H9 (cell line): ENCODE results near the gene CABP4. TPM values are rescaled to one million over a fixed set of nuclear protein-coding genes. Genes with fewer than 3 reads are reported as not detected.

Source experiments
- DNase-seq: peaks from one replicate; pipeline ENCODE4 v3.0.0-alpha.2; 2017
- H2AFZ ChIP-seq: one replicate; pipeline ENCODE4 v1.6.1; 2013; ENCODE audit warnings: mild to moderate bottlenecking, low read length, control low read depth, moderate library complexity
- H2AK5ac ChIP-seq: 2 replicates; pipeline ENCODE4 v1.6.1; 2013; ENCODE audit warnings: low read length, control low read depth, mixed read lengths; ENCODE audit not compliant: insufficient read length
- H2BK120ac ChIP-seq: one replicate; pipeline ENCODE4 v1.6.1; 2013; ENCODE audit warnings: low read depth, mild to moderate bottlenecking, low read length, control low read depth, inconsistent platforms; ENCODE audit not compliant: poor library complexity, severe bottlenecking
- H2BK12ac ChIP-seq: 2 replicates; pipeline ENCODE4 v1.6.1; 2013; ENCODE audit warnings: low read length, control low read depth, mixed read lengths, low read depth; ENCODE audit not compliant: insufficient read length
- H2BK15ac ChIP-seq: 2 replicates; pipeline ENCODE4 v1.6.1; 2013; ENCODE audit warnings: low read depth, low read length, control low read depth
- H2BK20ac ChIP-seq: one replicate; pipeline ENCODE4 v1.6.1; 2013; ENCODE audit warnings: low read depth, mild to moderate bottlenecking, low read length, control low read depth, inconsistent platforms; ENCODE audit not compliant: poor library complexity, severe bottlenecking
- H2BK5ac ChIP-seq: 2 replicates; pipeline ENCODE4 v1.6.1; 2013; ENCODE audit warnings: low read length, control low read depth, mixed read lengths; ENCODE audit not compliant: insufficient read length
- H3K14ac ChIP-seq: 2 replicates; pipeline ENCODE4 v1.6.1; 2013; ENCODE audit warnings: low read length, control low read depth; ENCODE audit not compliant: insufficient read depth
- H3K18ac ChIP-seq: 2 replicates; pipeline ENCODE4 v1.6.1; 2013; ENCODE audit warnings: low read depth, mild to moderate bottlenecking, mixed read lengths, low read length, control low read depth; ENCODE audit not compliant: insufficient read length
- H3K23ac ChIP-seq: 2 replicates; pipeline ENCODE4 v1.6.1; 2013; ENCODE audit warnings: low read length, control low read depth, mixed read lengths, low read depth; ENCODE audit not compliant: insufficient read length
- H3K23me2 ChIP-seq: 2 replicates; pipeline ENCODE4 v1.6.1; 2013; ENCODE audit warnings: low read depth, mild to moderate bottlenecking, mixed read lengths, low read length, control low read depth; ENCODE audit not compliant: insufficient read length, poor library complexity, severe bottlenecking
- H3K27ac ChIP-seq: 2 replicates; pipeline ENCODE4 v1.5.1; 2013; ENCODE audit warnings: low read length, control low read depth, mixed read lengths, low read depth; ENCODE audit not compliant: insufficient read length
- H3K27me3 ChIP-seq: 2 replicates; pipeline ENCODE4 v1.6.1; 2013; ENCODE audit warnings: low read length, control low read depth, inconsistent platforms; ENCODE audit not compliant: insufficient read depth
- H3K4ac ChIP-seq: 2 replicates; pipeline ENCODE4 v1.6.1; 2013; ENCODE audit warnings: low read depth, mild to moderate bottlenecking, control low read depth, inconsistent platforms, low read length, moderate library complexity
- H3K4me1 ChIP-seq: 2 replicates; pipeline ENCODE4 v1.6.1; 2013; ENCODE audit warnings: low read length, control low read depth, inconsistent platforms; ENCODE audit not compliant: insufficient read depth
- H3K4me2 ChIP-seq: 2 replicates; pipeline ENCODE4 v1.6.1; 2013; ENCODE audit warnings: low read length, control low read depth, mixed read lengths; ENCODE audit not compliant: insufficient read length, insufficient read depth
- H3K56ac ChIP-seq: 2 replicates; pipeline ENCODE4 v1.6.1; 2013; ENCODE audit warnings: low read depth, mild to moderate bottlenecking, mixed read lengths, low read length, control low read depth; ENCODE audit not compliant: insufficient read length
- H3K79me1 ChIP-seq: 2 replicates; pipeline ENCODE4 v1.6.1; 2013; ENCODE audit warnings: low read depth, mild to moderate bottlenecking, moderate library complexity, low read length, control low read depth, inconsistent platforms; ENCODE audit not compliant: insufficient read depth, poor library complexity, severe bottlenecking
- H3K79me2 ChIP-seq: 2 replicates; pipeline ENCODE4 v1.6.1; 2013; ENCODE audit warnings: low read length, control low read depth, inconsistent platforms; ENCODE audit not compliant: insufficient read depth
- H3K9ac ChIP-seq: 2 replicates; pipeline ENCODE4 v1.6.1; 2013; ENCODE audit warnings: low read length, control low read depth, mixed read lengths; ENCODE audit not compliant: insufficient read length; ENCODE audit errors: extremely low read depth
- H3K9me3 ChIP-seq: one replicate; pipeline ENCODE4 v1.6.1; 2013; ENCODE audit warnings: low read depth, low read length, inconsistent platforms; ENCODE audit not compliant: control insufficient read depth
- H3T11ph ChIP-seq: one replicate; pipeline ENCODE4 v1.6.1; 2013; ENCODE audit warnings: mild to moderate bottlenecking, low read length, control low read depth, inconsistent platforms
- H4K20me1 ChIP-seq: one replicate; pipeline ENCODE4 v1.6.1; 2013; ENCODE audit not compliant: control insufficient read depth, insufficient read length, insufficient read depth
- H4K5ac ChIP-seq: 2 replicates; pipeline ENCODE4 v1.6.1; 2013; ENCODE audit warnings: low read depth, mild to moderate bottlenecking, mixed read lengths, low read length, control low read depth; ENCODE audit not compliant: insufficient read length
- H4K8ac ChIP-seq: replicated peaks from 2 replicates; pipeline ENCODE4 v1.6.1; 2013; ENCODE audit warnings: low read length, control low read depth, mixed read lengths, low read depth; ENCODE audit not compliant: insufficient read length
- H4K91ac ChIP-seq: 2 replicates; pipeline ENCODE4 v1.6.1; 2013; ENCODE audit warnings: low read depth, mild to moderate bottlenecking, moderate library complexity, mixed read lengths, low read length, control low read depth; ENCODE audit not compliant: insufficient read length
- H3K27ac Mint-ChIP-seq, 3 experiments: 2 replicates in 2 of 3; 3 replicates in 1 of 3; pipeline ENCODE4 v1.8.0; 2020 to 2021; ENCODE audit warnings: mixed read lengths in 3 of 3, mild to moderate bottlenecking in 1 of 3, moderate library complexity in 1 of 3
- H3K27me3 Mint-ChIP-seq: 2 replicates; pipeline ENCODE4 v1.8.0; 2021; ENCODE audit warnings: low read depth, mild to moderate bottlenecking, moderate library complexity, mixed read lengths
- H3K36me3 Mint-ChIP-seq, 3 experiments: 2 replicates in 2 of 3; 3 replicates in 1 of 3; pipeline ENCODE4 v1.8.0; 2020 to 2021; ENCODE audit warnings: low read depth in 3 of 3, mixed read lengths in 3 of 3; ENCODE audit not compliant: insufficient read depth in 1 of 3
- H3K4me1 Mint-ChIP-seq, 2 experiments: 2 replicates each; pipeline ENCODE4 v1.8.0; 2020; ENCODE audit warnings: mixed read lengths in 2 of 2
- H3K4me3 Mint-ChIP-seq, 2 experiments: 2 replicates in 1 of 2; 3 replicates in 1 of 2; pipeline ENCODE4 v1.8.0; 2020 to 2021; ENCODE audit warnings: mild to moderate bottlenecking in 2 of 2, mixed read lengths in 2 of 2, moderate library complexity in 1 of 2
- H3K9me3 Mint-ChIP-seq, 2 experiments: 2 replicates in 1 of 2; 3 replicates in 1 of 2; pipeline ENCODE4 v1.8.0; 2020; ENCODE audit warnings: mild to moderate bottlenecking in 2 of 2, mixed read lengths in 2 of 2, moderate library complexity in 1 of 2
- WGBS: extraction: QIAGEN DNeasy Blood & Tissue Kit; methylation state at CpG from one replicate; pipeline ENCODE4 v1.1.7; 2013; ENCODE audit warnings: missing lambda C conversion rate, low lambda C conversion rate, mixed read lengths; ENCODE audit not compliant: insufficient read length; ENCODE audit errors: extremely low coverage; 5-methylcytosine and 5-hydroxymethylcytosine counted together
- total RNA-seq: library from RNA; stranded (reverse); gene quantifications from 2 replicates; pipeline ENCODE4 v1.2.1, GENCODE V29; 2021
- TF ChIP-seq, protein P1 (sequence below): fragments of 200-600 bp; sonication (generic); conservative IDR thresholded peaks from 3 replicates; pipeline ENCODE4 v1.8.0; 2021; ENCODE audit warnings: antibody characterized with exemption, mild to moderate bottlenecking

The CABP4 gene
- total RNA-seq, 1 experiment from 2014 or later = not detected

GRCh38 chr11:67423466-67423865, 31.7 kb upstream of the CABP4 start:
- no peak for DNase-seq
- no peak overlapping the region for H3K27ac Mint-ChIP-seq
- H3K4me1 Mint-ChIP-seq = peaks cover 18 to 22% of the 10 kb centered on the region in 2 experiments
- Histone ChIP-seq H2AK5ac (no peak overlapping the region), H4K8ac (no peak overlapping the region), H2AFZ (no peak overlapping the region), H3K9me3 (no peaks in the 10 kb centered on the region), H4K5ac (no peak overlapping the region), H3K18ac (no peak overlapping the region), H3K4me2 (no peak overlapping the region), H2BK20ac (no peak overlapping the region), H3K23me2 (no peaks in the 10 kb centered on the region), H3K14ac (no peak overlapping the region), H4K91ac (no peak overlapping the region), H2BK12ac (no peak overlapping the region), H2BK15ac (no peak overlapping the region), H3T11ph (no peak overlapping the region), H3K4ac (no peak overlapping the region), H3K79me1 (no peaks in the 10 kb centered on the region), H3K27me3 (no peaks in the 10 kb centered on the region), H4K20me1 (no peaks in the 10 kb centered on the region), H3K23ac (no peak overlapping the region), H2BK120ac (no peak overlapping the region), H3K9ac (no peak overlapping the region), H3K4me1 (no peaks in the 10 kb centered on the region), H3K56ac (no peak overlapping the region), H3K79me2 (no peaks in the 10 kb centered on the region), H2BK5ac (no peak overlapping the region), H3K27ac (no peak overlapping the region)
- no CpG with 5 or more reads among the region's 13 CpGs for WGBS
- TF ChIP-seq, protein P1, sequence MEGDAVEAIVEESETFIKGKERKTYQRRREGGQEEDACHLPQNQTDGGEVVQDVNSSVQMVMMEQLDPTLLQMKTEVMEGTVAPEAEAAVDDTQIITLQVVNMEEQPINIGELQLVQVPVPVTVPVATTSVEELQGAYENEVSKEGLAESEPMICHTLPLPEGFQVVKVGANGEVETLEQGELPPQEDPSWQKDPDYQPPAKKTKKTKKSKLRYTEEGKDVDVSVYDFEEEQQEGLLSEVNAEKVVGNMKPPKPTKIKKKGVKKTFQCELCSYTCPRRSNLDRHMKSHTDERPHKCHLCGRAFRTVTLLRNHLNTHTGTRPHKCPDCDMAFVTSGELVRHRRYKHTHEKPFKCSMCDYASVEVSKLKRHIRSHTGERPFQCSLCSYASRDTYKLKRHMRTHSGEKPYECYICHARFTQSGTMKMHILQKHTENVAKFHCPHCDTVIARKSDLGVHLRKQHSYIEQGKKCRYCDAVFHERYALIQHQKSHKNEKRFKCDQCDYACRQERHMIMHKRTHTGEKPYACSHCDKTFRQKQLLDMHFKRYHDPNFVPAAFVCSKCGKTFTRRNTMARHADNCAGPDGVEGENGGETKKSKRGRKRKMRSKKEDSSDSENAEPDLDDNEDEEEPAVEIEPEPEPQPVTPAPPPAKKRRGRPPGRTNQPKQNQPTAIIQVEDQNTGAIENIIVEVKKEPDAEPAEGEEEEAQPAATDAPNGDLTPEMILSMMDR = no peak
- H3K4me3 Mint-ChIP-seq = no peak overlapping the region
- H3K9me3 Mint-ChIP-seq = no peaks in the 10 kb centered on the region
- H3K36me3 Mint-ChIP-seq = no peaks in the 10 kb centered on the region
- H3K27me3 Mint-ChIP-seq = peaks cover 14% of the 10 kb centered on the region
